Left lobe of liver (tissue), 2 donors: ENCODE measurements around the gene TPRA1. TPM values are rescaled to one million over a fixed set of nuclear protein-coding genes. Genes with fewer than 3 reads are reported as not detected.

ENCODE experiments used
- ATAC-seq: fragments of 200-7000 bp; cut with Tn5 transposase; one replicate; pipeline ENCODE4 v1.9.1; 2020; ENCODE audit warnings: mild to moderate bottlenecking, moderate library complexity
- DNase-seq: peaks from one replicate; pipeline ENCODE4 v3.0.0-alpha.2; 2020; ENCODE audit warnings: low spot score
- total RNA-seq: library from RNA; stranded (reverse); gene quantifications from one replicate; pipeline ENCODE4 v1.2.1, GENCODE V29; 2021
- donor health status: DM: no; HTN: no; CAD: no; lungs with moderate emphysema.
- donor health status: DM: no; HTN: yes; CAD: no.

The TPRA1 gene
- total RNA-seq, 1 donor from 2014 or later = 25.1 TPM

- no peak for DNase-seq
- no peak for ATAC-seq
Measured at GRCh38 chr3:127593178-127593577, 2.6 kb upstream of the TPRA1 start.

- ATAC-seq (peak; percentile 68), DNase-seq (no peak)
Measured at GRCh38 chr3:127590282-127590592, 296 bp downstream of the TPRA1 start.

GRCh38 chr3:127589600-127590281, 792 bp downstream of the TPRA1 start:
- DNase-seq (peak; percentile 58), ATAC-seq (peak; percentile 12)

- DNase-seq (no peak), ATAC-seq (no peak)
Measured at GRCh38 chr3:127588806-127589577, 1.5 kb downstream of the TPRA1 start.

GRCh38 chr3:127587876-127588275, 2.7 kb downstream of the TPRA1 start:
- DNase-seq (no peak), ATAC-seq (no peak)

- ATAC-seq (no peak), DNase-seq (no peak)
Measured at GRCh38 chr3:127585813-127586413, 4.6 kb downstream of the TPRA1 start.

GRCh38 chr3:127585163-127585812, 5.2 kb downstream of the TPRA1 start:
- DNase-seq = no peak
- ATAC-seq = no peak

GRCh38 chr3:127584734-127585133, 5.8 kb downstream of the TPRA1 start:
- ATAC-seq = no peak
- DNase-seq = no peak

GRCh38 chr3:127580327-127581060, 10.0 kb downstream of the TPRA1 start:
- no peak for ATAC-seq
- DNase-seq = no peak

- DNase-seq (no peak), ATAC-seq (no peak)
Measured at GRCh38 chr3:127578802-127579201, 11.7 kb downstream of the TPRA1 start.

GRCh38 chr3:127578168-127578567, 12.4 kb downstream of the TPRA1 start:
- no peak for ATAC-seq
- no peak for DNase-seq

- no peak for DNase-seq
- no peak for ATAC-seq
Measured at GRCh38 chr3:127577448-127577847, 13.1 kb downstream of the TPRA1 start.

- ATAC-seq (peak; percentile 87), DNase-seq (peak; percentile 84)
Measured at GRCh38 chr3:127574880-127575878, 15.4 kb downstream of the TPRA1 start.

- no peak for ATAC-seq
- no peak for DNase-seq
Measured at GRCh38 chr3:127573912-127574311, 16.6 kb downstream of the TPRA1 start.

- ATAC-seq = no peak
- DNase-seq = no peak
Measured at GRCh38 chr3:127573401-127573800, 17.1 kb downstream of the TPRA1 start.

GRCh38 chr3:127572735-127573134, 17.8 kb downstream of the TPRA1 start:
- no peak for DNase-seq
- ATAC-seq = no peak

GRCh38 chr3:127572186-127572585, 18.3 kb downstream of the TPRA1 start:
- ATAC-seq (peak; percentile 73), DNase-seq (peak; percentile 63)

GRCh38 chr3:127570520-127570919, 20.0 kb downstream of the TPRA1 start:
- no peak for DNase-seq

GRCh38 chr3:127569160-127569559, 21.4 kb downstream of the TPRA1 start:
- ATAC-seq (no peak), DNase-seq (no peak)

More at GRCh38 chr3:127570520-127570919, 20.0 kb downstream of the TPRA1 start:
- ATAC-seq = no peak

- DNase-seq = no peak
Measured at GRCh38 chr3:127568586-127568985, 21.9 kb downstream of the TPRA1 start.

More at GRCh38 chr3:127568586-127568985, 21.9 kb downstream of the TPRA1 start:
- no peak for ATAC-seq
